ENCODE results near the gene PIP4P1. TPM values are rescaled to one million over a fixed set of nuclear protein-coding genes. Genes with fewer than 3 reads are reported as not detected.

PIP4P1 gene
- total and polyA plus RNA-seq, 9 of the 15 experiments (the other 6 are each of a cell fraction or from before 2014, with no cell fraction given) = 5.3 to 20.9 (median 10.7) TPM

DNA sequence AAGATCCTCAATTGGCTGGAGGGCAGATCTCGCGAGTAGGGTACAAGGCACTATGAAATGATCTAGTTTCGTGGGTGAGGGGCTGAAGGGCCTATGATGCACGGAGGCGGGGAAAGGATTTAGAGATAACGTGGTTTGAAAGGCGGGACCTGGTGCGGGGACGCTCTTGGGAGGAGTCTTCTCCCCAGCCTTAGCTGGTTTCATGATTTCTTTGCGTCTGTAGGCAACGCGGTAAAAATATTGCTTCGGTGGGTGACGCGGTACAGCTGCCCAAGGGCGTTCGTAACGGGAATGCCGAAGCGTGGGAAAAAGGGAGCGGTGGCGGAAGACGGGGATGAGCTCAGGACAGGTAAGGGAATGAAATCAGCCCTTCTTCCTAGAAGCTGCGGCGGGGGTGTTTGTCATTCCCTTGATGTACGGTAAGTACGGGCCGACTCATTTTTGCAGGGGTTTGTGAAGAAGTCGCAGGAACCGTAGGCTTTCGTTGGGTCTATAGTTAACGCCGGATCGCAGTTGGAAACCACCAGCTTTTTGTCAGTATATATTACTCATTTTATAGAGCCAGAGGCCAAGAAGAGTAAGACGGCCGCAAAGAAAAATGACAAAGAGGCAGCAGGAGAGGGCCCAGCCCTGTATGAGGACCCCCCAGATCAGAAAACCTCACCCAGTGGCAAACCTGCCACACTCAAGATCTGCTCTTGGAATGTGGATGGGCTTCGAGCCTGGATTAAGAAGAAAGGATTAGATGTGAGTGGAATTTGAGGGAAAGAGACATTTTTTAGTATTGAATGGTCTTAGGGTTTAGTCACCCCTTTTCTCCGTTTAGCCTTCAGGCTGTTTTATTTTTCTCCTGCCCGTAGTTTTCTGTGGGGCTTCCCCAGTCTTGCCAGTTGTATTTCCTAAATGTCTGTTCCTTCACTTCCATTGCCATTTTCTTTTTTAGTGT lies 5.6 kb downstream of the PIP4P1 start (continued):
- TF ChIP-seq MCM3 (IDR thresholded peaks at IDR 0.05) (no peak), MTA2 (IDR thresholded peaks at IDR 0.05; ENCODE audit: low read depth) (no peak), NFIC (IDR thresholded peaks at IDR 0.05) (no peak), CREB1 (IDR thresholded peaks at IDR 0.05) (0 out of 2 replicates have a peak, but pooled peaks have one; percentile 7), CREB1 (CRISPR knock-in tag; IDR thresholded peaks at IDR 0.05) (peak; percentile 38; the same call in 1 of the 2 replicates), POLR2AphosphoS2 (IDR thresholded peaks at IDR 0.05; ENCODE audit: low read length) (no peak), ZNF76 (CRISPR knock-in tag; IDR thresholded peaks at IDR 0.05; ENCODE audit: borderline replicate concordance) (no peak), HCFC1 (IDR thresholded peaks at IDR 0.05; ENCODE audit: low read depth, low read length) (no peak), TCF3 (CRISPR knock-in tag; IDR thresholded peaks at IDR 0.05) (0 out of 2 replicates have a peak, but pooled peaks have one; percentile 30), OTX1 (CRISPR knock-in tag; IDR thresholded peaks at IDR 0.05) (no peak), KDM4B (IDR thresholded peaks at IDR 0.05; ENCODE audit: borderline replicate concordance in 2 of 2, low read depth in 1 of 2) (no peak), SMAD1 (IDR thresholded peaks at IDR 0.05; ENCODE audit: low read depth, low read length, partially characterized antibody) (no peak), YBX1 (IDR thresholded peaks at IDR 0.05) (no peak), LCOR (CRISPR knock-in tag; IDR thresholded peaks at IDR 0.05) (no peak), ESRRB (CRISPR knock-in tag; IDR thresholded peaks at IDR 0.05; ENCODE audit: borderline replicate concordance) (no peak), ADNP (tag; IDR thresholded peaks at IDR 0.05) (no peak), ZC3H11A (IDR thresholded peaks at IDR 0.05; ENCODE audit: low read depth, low read length) (no peak), ELF4 (CRISPR knock-in tag; IDR thresholded peaks at IDR 0.05) (no peak), BRD4 (IDR thresholded peaks at IDR 0.05) (no peak), ZNF780A (CRISPR knock-in tag; IDR thresholded peaks at IDR 0.05) (no peak), ETV1 (tag; conservative IDR thresholded peaks at IDR 0.05; ENCODE audit: low read depth) (no peak), RB1 (IDR thresholded peaks at IDR 0.05; ENCODE audit: low read depth) (no peak)
- TF ChIP-seq, protein P1, sequence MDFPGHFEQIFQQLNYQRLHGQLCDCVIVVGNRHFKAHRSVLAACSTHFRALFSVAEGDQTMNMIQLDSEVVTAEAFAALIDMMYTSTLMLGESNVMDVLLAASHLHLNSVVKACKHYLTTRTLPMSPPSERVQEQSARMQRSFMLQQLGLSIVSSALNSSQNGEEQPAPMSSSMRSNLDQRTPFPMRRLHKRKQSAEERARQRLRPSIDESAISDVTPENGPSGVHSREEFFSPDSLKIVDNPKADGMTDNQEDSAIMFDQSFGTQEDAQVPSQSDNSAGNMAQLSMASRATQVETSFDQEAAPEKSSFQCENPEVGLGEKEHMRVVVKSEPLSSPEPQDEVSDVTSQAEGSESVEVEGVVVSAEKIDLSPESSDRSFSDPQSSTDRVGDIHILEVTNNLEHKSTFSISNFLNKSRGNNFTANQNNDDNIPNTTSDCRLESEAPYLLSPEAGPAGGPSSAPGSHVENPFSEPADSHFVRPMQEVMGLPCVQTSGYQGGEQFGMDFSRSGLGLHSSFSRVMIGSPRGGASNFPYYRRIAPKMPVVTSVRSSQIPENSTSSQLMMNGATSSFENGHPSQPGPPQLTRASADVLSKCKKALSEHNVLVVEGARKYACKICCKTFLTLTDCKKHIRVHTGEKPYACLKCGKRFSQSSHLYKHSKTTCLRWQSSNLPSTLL (IDR thresholded peaks at IDR 0.05) = no peak
- TF ChIP-seq, protein P2, sequence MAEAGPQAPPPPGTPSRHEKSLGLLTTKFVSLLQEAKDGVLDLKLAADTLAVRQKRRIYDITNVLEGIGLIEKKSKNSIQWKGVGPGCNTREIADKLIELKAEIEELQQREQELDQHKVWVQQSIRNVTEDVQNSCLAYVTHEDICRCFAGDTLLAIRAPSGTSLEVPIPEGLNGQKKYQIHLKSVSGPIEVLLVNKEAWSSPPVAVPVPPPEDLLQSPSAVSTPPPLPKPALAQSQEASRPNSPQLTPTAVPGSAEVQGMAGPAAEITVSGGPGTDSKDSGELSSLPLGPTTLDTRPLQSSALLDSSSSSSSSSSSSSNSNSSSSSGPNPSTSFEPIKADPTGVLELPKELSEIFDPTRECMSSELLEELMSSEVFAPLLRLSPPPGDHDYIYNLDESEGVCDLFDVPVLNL (CRISPR knock-in tag; IDR thresholded peaks at IDR 0.05; ENCODE audit: low read depth) = no peak
- TF ChIP-seq, protein P3, sequence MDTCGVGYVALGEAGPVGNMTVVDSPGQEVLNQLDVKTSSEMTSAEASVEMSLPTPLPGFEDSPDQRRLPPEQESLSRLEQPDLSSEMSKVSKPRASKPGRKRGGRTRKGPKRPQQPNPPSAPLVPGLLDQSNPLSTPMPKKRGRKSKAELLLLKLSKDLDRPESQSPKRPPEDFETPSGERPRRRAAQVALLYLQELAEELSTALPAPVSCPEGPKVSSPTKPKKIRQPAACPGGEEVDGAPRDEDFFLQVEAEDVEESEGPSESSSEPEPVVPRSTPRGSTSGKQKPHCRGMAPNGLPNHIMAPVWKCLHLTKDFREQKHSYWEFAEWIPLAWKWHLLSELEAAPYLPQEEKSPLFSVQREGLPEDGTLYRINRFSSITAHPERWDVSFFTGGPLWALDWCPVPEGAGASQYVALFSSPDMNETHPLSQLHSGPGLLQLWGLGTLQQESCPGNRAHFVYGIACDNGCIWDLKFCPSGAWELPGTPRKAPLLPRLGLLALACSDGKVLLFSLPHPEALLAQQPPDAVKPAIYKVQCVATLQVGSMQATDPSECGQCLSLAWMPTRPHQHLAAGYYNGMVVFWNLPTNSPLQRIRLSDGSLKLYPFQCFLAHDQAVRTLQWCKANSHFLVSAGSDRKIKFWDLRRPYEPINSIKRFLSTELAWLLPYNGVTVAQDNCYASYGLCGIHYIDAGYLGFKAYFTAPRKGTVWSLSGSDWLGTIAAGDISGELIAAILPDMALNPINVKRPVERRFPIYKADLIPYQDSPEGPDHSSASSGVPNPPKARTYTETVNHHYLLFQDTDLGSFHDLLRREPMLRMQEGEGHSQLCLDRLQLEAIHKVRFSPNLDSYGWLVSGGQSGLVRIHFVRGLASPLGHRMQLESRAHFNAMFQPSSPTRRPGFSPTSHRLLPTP (IDR thresholded peaks at IDR 0.05; ENCODE audit: borderline replicate concordance, extremely low read depth, insufficient read length) = no peak
